Measurements from ENCODE around the gene UNC79. TPM values are rescaled to one million over a fixed set of nuclear protein-coding genes. Genes with fewer than 3 reads are reported as not detected.

Gene UNC79
- total RNA-seq, 4 donors from 2014 or later = 0.13 to 0.16 (median 0.15) TPM; not detected in 1

GRCh38 chr14:93648440-93649168, 217.9 kb downstream of the UNC79 start:
- no peak overlapping the region for H3K4me3 ChIP-seq
- TF ChIP-seq CTCF (IDR thresholded peaks at IDR 0.05) (peak in 3 of 4 experiments; percentile 25 to 47 (median 33)), POLR2AphosphoS5 (IDR thresholded peaks at IDR 0.05) (no peak)
- no peaks in the 10 kb centered on the region for H3K36me3 ChIP-seq
- 11 to 53% methylated on average over 2 to 5 of the region's 5 CpGs for WGBS, 2 donors (ENCODE audit: low coverage in 1 of 2)
- no peak for ATAC-seq
- peaks cover 3% of the 10 kb centered on the region for H3K27me3 ChIP-seq
- no peaks in the 10 kb centered on the region for H3K9me3 ChIP-seq
- no peaks in the 10 kb centered on the region for H3K4me1 ChIP-seq
- no peak overlapping the region for H3K27ac ChIP-seq

- no peak for ATAC-seq
- Histone ChIP-seq H3K4me3 (no peak overlapping the region), H3K4me1 (peaks cover 0 to 8% (median 0%) of the 10 kb centered on the region in 3 donors), H3K36me3 (no peaks in the 10 kb centered on the region), H3K9me3 (no peaks in the 10 kb centered on the region), H3K27ac (no peak overlapping the region), H3K27me3 (peaks cover 9% of the 10 kb centered on the region)
- TF ChIP-seq CTCF (IDR thresholded peaks at IDR 0.05) (no peak), POLR2AphosphoS5 (IDR thresholded peaks at IDR 0.05) (no peak), POLR2A (IDR thresholded peaks at IDR 0.05) (no peak), EP300 (IDR thresholded peaks at IDR 0.05) (no peak)
- 76 to 83% methylated on average over 5 of the region's 5 CpGs for WGBS, 2 donors (ENCODE audit: low coverage in 1 of 2)
Measured at GRCh38 chr14:93654599-93654998, 223.9 kb downstream of the UNC79 start.

- H3K36me3 ChIP-seq = no peaks in the 10 kb centered on the region
- 35 to 41% methylated on average over 9 to 10 of the region's 10 CpGs for WGBS, 2 donors (ENCODE audit: low coverage in 1 of 2)
- peaks cover 0 to 8% (median 0%) of the 10 kb centered on the region in 3 donors for H3K4me1 ChIP-seq
- no peak for TF ChIP-seq POLR2A (IDR thresholded peaks at IDR 0.05)
- peak; percentile 35 to 66 (median 64) for TF ChIP-seq CTCF (IDR thresholded peaks at IDR 0.05)
- no peak overlapping the region for H3K4me3 ChIP-seq
- H3K27ac ChIP-seq = no peak overlapping the region
- no peaks in the 10 kb centered on the region for H3K9me3 ChIP-seq
- H3K27me3 ChIP-seq = peaks cover 9% of the 10 kb centered on the region
- ATAC-seq = peak; percentile 51
Measured at GRCh38 chr14:93655078-93655750, 224.5 kb downstream of the UNC79 start.

- no peaks in the 10 kb centered on the region for H3K36me3 ChIP-seq
- H3K4me3 ChIP-seq = no peak overlapping the region
- peak overlapping the region in 2 of 4 donors; percentile 23 to 35 for H3K27ac ChIP-seq
- TF ChIP-seq CTCF (IDR thresholded peaks at IDR 0.05) = no peak
- TF ChIP-seq POLR2AphosphoS5 (IDR thresholded peaks at IDR 0.05) = no peak
- no peak for TF ChIP-seq POLR2A (IDR thresholded peaks at IDR 0.05)
- no peak for TF ChIP-seq EP300 (IDR thresholded peaks at IDR 0.05)
- peaks cover 9% of the 10 kb centered on the region for H3K27me3 ChIP-seq
- H3K9me3 ChIP-seq = no peaks in the 10 kb centered on the region
- no peak for ATAC-seq
- H3K4me1 ChIP-seq = peaks cover 0 to 8% (median 0%) of the 10 kb centered on the region in 3 donors
- WGBS, 2 donors (ENCODE audit: low coverage in 1 of 2) = 62 to 74% methylated on average over 4 to 6 of the region's 6 CpGs
Measured at GRCh38 chr14:93657875-93658274, 227.1 kb downstream of the UNC79 start.

GRCh38 chr14:93663317-93663716, 232.6 kb downstream of the UNC79 start:
- Histone ChIP-seq H3K4me1 (no peaks in the 10 kb centered on the region), H3K27me3 (no peaks in the 10 kb centered on the region), H3K9me3 (peaks cover 0 to 24% (median 0%) of the 10 kb centered on the region in 3 donors), H3K4me3 (no peak overlapping the region), H3K36me3 (no peaks in the 10 kb centered on the region), H3K27ac (peak overlapping the region in 1 of 4 donors; percentile 40)
- TF ChIP-seq POLR2A (IDR thresholded peaks at IDR 0.05) = no peak
- no peak for TF ChIP-seq EP300 (IDR thresholded peaks at IDR 0.05)
- TF ChIP-seq CTCF (IDR thresholded peaks at IDR 0.05) = no peak
- no peak for TF ChIP-seq POLR2AphosphoS5 (IDR thresholded peaks at IDR 0.05)
- no peak for ATAC-seq
